CD14-positive monocyte (primary cell): Measurements from ENCODE around the gene RASSF4. TPM values are rescaled to one million over a fixed set of nuclear protein-coding genes. Genes with fewer than 3 reads are reported as not detected.
A peak's percentile ranks its signal among the peaks of the same experiment; 100 is the strongest.

ENCODE experiments used
- DNase-seq, 3 donors: peaks; one replicate each; pipeline ENCODE4 v3.0.0-alpha.2; 2011 to 2022
- H2AFZ ChIP-seq: 2 replicates; pipeline ENCODE4 v1.6.0; 2012; ENCODE audit warnings: mild to moderate bottlenecking, low read depth, low read length, inconsistent platforms; ENCODE audit not compliant: insufficient read depth, poor library complexity, severe bottlenecking
- H3K27ac ChIP-seq, 2 donors: 1 replicate in 1 of 2; 2 replicates in 1 of 2; pipeline ENCODE4 v1.5.1; 2012 to 2013; ENCODE audit warnings: low read length in 2 of 2, control low read depth in 1 of 2, inconsistent platforms in 1 of 2, low read depth in 1 of 2, mild to moderate bottlenecking in 1 of 2
- H3K27me3 ChIP-seq, 2 donors: one replicate each; pipeline versions ENCODE4 v1.6.0 to v1.6.1; 2011 to 2013; ENCODE audit warnings: low read length in 2 of 2; ENCODE audit not compliant: control insufficient read depth in 2 of 2, insufficient read depth in 2 of 2
- H3K36me3 ChIP-seq, 2 donors: replicated peaks in 1 of 2; 1 replicate in 1 of 2; 2 replicates in 1 of 2; pipeline versions ENCODE4 v1.5.1 to v1.6.1; 2012 to 2013; ENCODE audit warnings: low read length in 2 of 2, control low read depth in 1 of 2, inconsistent platforms in 1 of 2, mild to moderate bottlenecking in 1 of 2; ENCODE audit not compliant: insufficient read depth in 2 of 2, control insufficient read depth in 1 of 2
- H3K4me1 ChIP-seq, 2 donors: 1 replicate in 1 of 2; 2 replicates in 1 of 2; pipeline versions ENCODE4 v1.5.1 to v1.6.1; 2012 to 2013; ENCODE audit warnings: low read length in 2 of 2, control low read depth in 1 of 2, inconsistent platforms in 1 of 2, mild to moderate bottlenecking in 1 of 2, moderate library complexity in 1 of 2; ENCODE audit not compliant: insufficient read depth in 2 of 2, control insufficient read depth in 1 of 2
- H3K4me2 ChIP-seq: replicated peaks from 2 replicates; pipeline ENCODE3; 2012; ENCODE audit warnings: low read length, moderate library complexity, mild to moderate bottlenecking; ENCODE audit not compliant: poor library complexity, severe bottlenecking; ENCODE audit errors: extremely low read depth
- H3K4me3 ChIP-seq, 3 experiments: fragments of 200-600 bp in 1 of 3; sonication (generic) in 1 of 3; replicated peaks in 1 of 3; 1 replicate in 2 of 3; 2 replicates in 1 of 3; pipeline ENCODE4 v1.5.1; 2011 to 2013; ENCODE audit warnings: low read length in 3 of 3, mild to moderate bottlenecking in 3 of 3, control low read depth in 2 of 3, low read depth in 2 of 3, inconsistent platforms in 1 of 3, moderate library complexity in 1 of 3
- H3K79me2 ChIP-seq: 2 replicates; pipeline ENCODE4 v1.6.0; 2012; ENCODE audit warnings: mild to moderate bottlenecking, control low read depth, inconsistent platforms, low read length, moderate library complexity; ENCODE audit not compliant: insufficient read depth
- H3K9ac ChIP-seq: 2 replicates; pipeline ENCODE4 v1.6.0; 2017; ENCODE audit warnings: low read length, mild to moderate bottlenecking; ENCODE audit not compliant: insufficient read depth, poor library complexity, severe bottlenecking
- H3K9me3 ChIP-seq, 2 donors: replicated peaks in 1 of 2; 1 replicate in 1 of 2; 2 replicates in 1 of 2; pipeline versions ENCODE4 v1.5.1 to v1.6.1; 2012 to 2013; ENCODE audit warnings: low read length in 2 of 2, control low read depth in 1 of 2; ENCODE audit not compliant: control insufficient read depth in 1 of 2, insufficient read depth in 1 of 2
- H4K20me1 ChIP-seq: 2 replicates; pipeline ENCODE4 v1.6.0; 2012; ENCODE audit warnings: mild to moderate bottlenecking, low read length, control low read depth, moderate library complexity; ENCODE audit not compliant: insufficient read depth
- H3K27ac Mint-ChIP-seq, 7 donors: one replicate each; pipeline ENCODE4 v1.8.0; 2020; ENCODE audit warnings: mild to moderate bottlenecking in 7 of 7, mixed read lengths in 7 of 7, moderate library complexity in 6 of 7, inconsistent platforms in 2 of 7
- H3K27me3 Mint-ChIP-seq, 3 donors: one replicate each; pipeline ENCODE4 v1.8.0; 2021 to 2022; ENCODE audit warnings: low read depth in 3 of 3, mild to moderate bottlenecking in 3 of 3, mixed read lengths in 3 of 3, moderate library complexity in 3 of 3, inconsistent platforms in 1 of 3
- H3K36me3 Mint-ChIP-seq, 2 donors: one replicate each; pipeline ENCODE4 v1.8.0; 2020; ENCODE audit warnings: mixed read lengths in 2 of 2, inconsistent platforms in 1 of 2, mild to moderate bottlenecking in 1 of 2
- H3K4me1 Mint-ChIP-seq: one replicate; pipeline ENCODE4 v1.8.0; 2020; ENCODE audit warnings: mild to moderate bottlenecking, mixed read lengths
- H3K4me3 Mint-ChIP-seq, 2 donors: one replicate each; pipeline ENCODE4 v1.8.0; 2020; ENCODE audit warnings: mild to moderate bottlenecking in 2 of 2, mixed read lengths in 2 of 2, moderate library complexity in 1 of 2
- H3K9me3 Mint-ChIP-seq, 7 donors: one replicate each; pipeline ENCODE4 v1.8.0; 2020 to 2022; ENCODE audit warnings: mixed read lengths in 7 of 7, mild to moderate bottlenecking in 6 of 7, moderate library complexity in 6 of 7, inconsistent platforms in 2 of 7
- CTCF ChIP-seq: fragments of 200-600 bp; IDR thresholded peaks from one replicate; pipeline ENCODE4 v1.8.0; 2022; ENCODE audit warnings: antibody characterized with exemption, mild to moderate bottlenecking
- WGBS: methylation state at CpG from one replicate; pipeline ENCODE4 v1.1.5; 2013; ENCODE audit warnings: missing lambda C conversion rate; ENCODE audit not compliant: insufficient coverage; 5-methylcytosine and 5-hydroxymethylcytosine counted together
- intact Hi-C, 2 donors: fragments of 100-400 bp; cut with micrococcal nuclease; formaldehyde crosslinking; loops; one replicate each; pipeline versions ENCODE4 v1.15.0 to v1.15.1; 2023
- polyA plus RNA-seq, 3 donors: library from polyadenylated mRNA; depleted of rRNA in 1 of 3; unstranded in 2 of 3; stranded (reverse) in 1 of 3; fragments of 300-500 nt in 2 of 3; fragments of >200 nt in 1 of 3; fragmentation: Illumina TruSeq in 2 of 3; gene quantifications; 1 replicate in 2 of 3; 2 replicates in 1 of 3; pipeline ENCODE4 v1.2.3, GENCODE V29; 2012 to 2021

RASSF4 gene
- polyA plus RNA-seq, 3 donors = 117 to 290 (median 120) TPM

GRCh38 chr10:44975431-44976331 is 16.1 kb downstream of the RASSF4 start:
- intact Hi-C loops = loop anchor here in 1 of 2 donors (2.0 kb wide), 1 partner anchor 43 kb away; no protein-coding TSS in a partner anchor
- H3K4me3 Mint-ChIP-seq = no peak overlapping the region
- peaks cover 0 to 2% (median 0%) of the 10 kb centered on the region in 7 donors for H3K9me3 Mint-ChIP-seq
- no peak for TF ChIP-seq CTCF
- 45% methylated on average over 8 of the region's 10 CpGs for WGBS
- Histone ChIP-seq H3K27ac (peak overlapping the region in 1 of 2 donors; percentile 49), H3K4me3 (no peak overlapping the region), H3K79me2 (peaks cover 85% of the 10 kb centered on the region), H3K4me1 (peaks cover 49 to 65% of the 10 kb centered on the region in 2 donors), H4K20me1 (peaks cover 52% of the 10 kb centered on the region), H3K9me3 (no peaks in the 10 kb centered on the region), H3K4me2 (peak overlapping the region; percentile 64), H3K9ac (no peak overlapping the region), H2AFZ (no peak overlapping the region), H3K36me3 (peaks cover 73 to 80% of the 10 kb centered on the region in 2 donors), H3K27me3 (no peaks in the 10 kb centered on the region)
- peak overlapping the region in 1 of 7 donors; percentile 63 for H3K27ac Mint-ChIP-seq
- H3K4me1 Mint-ChIP-seq = peaks cover 64% of the 10 kb centered on the region
- DNase-seq = no peak
- peaks cover 56 to 75% of the 10 kb centered on the region in 2 donors for H3K36me3 Mint-ChIP-seq
- H3K27me3 Mint-ChIP-seq = no peaks in the 10 kb centered on the region

- Histone ChIP-seq H3K4me2 (no peak overlapping the region), H3K36me3 (peaks cover 71 to 80% of the 10 kb centered on the region in 2 donors), H3K4me1 (peaks cover 40 to 56% of the 10 kb centered on the region in 2 donors), H3K4me3 (no peak overlapping the region), H2AFZ (no peak overlapping the region), H3K9ac (no peak overlapping the region), H3K27me3 (no peaks in the 10 kb centered on the region), H3K9me3 (no peaks in the 10 kb centered on the region), H3K27ac (peak overlapping the region in 1 of 2 donors; percentile 49), H4K20me1 (peaks cover 61% of the 10 kb centered on the region), H3K79me2 (peaks cover 82% of the 10 kb centered on the region)
- Mint-ChIP-seq H3K9me3 (no peaks in the 10 kb centered on the region), H3K27ac (peak overlapping the region in 4 of 7 donors; percentile 37 to 68 (median 58)), H3K27me3 (no peaks in the 10 kb centered on the region), H3K36me3 (peaks cover 53 to 75% of the 10 kb centered on the region in 2 donors), H3K4me3 (no peak overlapping the region), H3K4me1 (peaks cover 55% of the 10 kb centered on the region)
- intact Hi-C loops = no loop called here
- DNase-seq = no peak
- WGBS = 84% methylated on average over 5 of the region's 9 CpGs
- TF ChIP-seq CTCF = no peak
Observed at GRCh38 chr10:44976352-44977198, 17.0 kb downstream of the RASSF4 start.
